Urinary bladder (tissue), 4 donors: ENCODE measurements around the gene TRPM4. TPM values are rescaled to one million over a fixed set of nuclear protein-coding genes. Genes with fewer than 3 reads are reported as not detected.
"Not testable (repeated sequence)": the region's sequence is repeated elsewhere in the genome, so short reads cannot be mapped to it uniquely, and the experiment has no call there.

Experiments used
- DNase-seq: peaks from one replicate; pipeline ENCODE4 v3.0.0-alpha.2; 2015; ENCODE audit errors: extremely low spot score
- H3K27ac ChIP-seq: one replicate; pipeline ENCODE4 v1.5.1; 2013; ENCODE audit warnings: low read depth, mild to moderate bottlenecking, moderate library complexity
- H3K36me3 ChIP-seq: one replicate; pipeline ENCODE4 v1.6.1; 2013; ENCODE audit warnings: mild to moderate bottlenecking, moderate library complexity; ENCODE audit not compliant: insufficient read depth
- H3K4me1 ChIP-seq: one replicate; pipeline ENCODE4 v1.6.1; 2013; ENCODE audit warnings: mild to moderate bottlenecking, moderate library complexity; ENCODE audit not compliant: insufficient read depth
- H3K4me3 ChIP-seq: one replicate; pipeline ENCODE4 v1.5.1; 2013; ENCODE audit warnings: low read depth, low read length
- WGBS: extraction: QIAGEN DNeasy Blood & Tissue Kit; methylation state at CpG from one replicate; pipeline ENCODE4 v1.1.7; 2013; 5-methylcytosine and 5-hydroxymethylcytosine counted together
- polyA plus RNA-seq: library from polyadenylated mRNA; stranded (reverse); fragments of 200-250 nt; gene quantifications from one replicate; pipeline ENCODE4 v1.2.3, GENCODE V29; 2013
- total RNA-seq: library from RNA; depleted of rRNA; stranded (reverse); fragments of >200 nt; gene quantifications from one replicate; pipeline ENCODE4 v1.2.3, GENCODE V29; 2014
- donor health status: healthy with polysubstance abuse.
- donor health status: healthy.

TRPM4 gene
- total and polyA plus RNA-seq, 2 donors: 18.0 to 18.8 TPM

- not testable (repeated sequence) for H3K4me3 ChIP-seq, DNase-seq, H3K4me1 ChIP-seq, H3K36me3 ChIP-seq, H3K27ac ChIP-seq
- WGBS: 88% methylated on average over 11 of the region's 11 CpGs
Observed at GRCh38 chr19:49224441-49224840, 66.8 kb downstream of the TRPM4 start.

GRCh38 chr19:49224879-49225278, 67.3 kb downstream of the TRPM4 start:
- Histone ChIP-seq H3K36me3 (no peaks in the 10 kb centered on the region), H3K4me1 (no peaks in the 10 kb centered on the region), H3K4me3 (no peak overlapping the region), H3K27ac (no peak overlapping the region)
- 36% methylated on average over 8 of the region's 8 CpGs for WGBS
- DNase-seq: no peak

GRCh38 chr19:49229416-49229815, 71.8 kb downstream of the TRPM4 start:
- Histone ChIP-seq H3K36me3 (no peaks in the 10 kb centered on the region), H3K4me1 (no peaks in the 10 kb centered on the region), H3K27ac (no peak overlapping the region), H3K4me3 (no peak overlapping the region)
- DNase-seq: no peak
- 87% methylated on average over 3 of the region's 3 CpGs for WGBS

GRCh38 chr19:49231389-49231788, 73.8 kb downstream of the TRPM4 start:
- 85% methylated on average over 7 of the region's 7 CpGs for whole genome bisulfite sequencing
- DNase-seq: no peak
- H3K4me1 ChIP-seq: no peaks in the 10 kb centered on the region
- no peak overlapping the region for H3K27ac ChIP-seq
- H3K4me3 ChIP-seq: no peak overlapping the region
- H3K36me3 ChIP-seq: no peaks in the 10 kb centered on the region

GRCh38 chr19:49231804-49232203, 74.2 kb downstream of the TRPM4 start:
- Histone ChIP-seq H3K4me3 (no peak overlapping the region), H3K4me1 (no peaks in the 10 kb centered on the region), H3K27ac (no peak overlapping the region), H3K36me3 (no peaks in the 10 kb centered on the region)
- 81% methylated on average over 9 of the region's 9 CpGs for WGBS
- no peak for DNase-seq

GRCh38 chr19:49233163-49233562, 75.6 kb downstream of the TRPM4 start:
- 82% methylated on average over 1 of the region's 1 CpG for WGBS
- no peak for DNase-seq
- H3K4me1 ChIP-seq: no peaks in the 10 kb centered on the region
- no peaks in the 10 kb centered on the region for H3K36me3 ChIP-seq
- no peak overlapping the region for H3K4me3 ChIP-seq
- no peak overlapping the region for H3K27ac ChIP-seq

GRCh38 chr19:49241769-49242168, 84.2 kb downstream of the TRPM4 start:
- Histone ChIP-seq H3K36me3 (no peaks in the 10 kb centered on the region), H3K4me3 (no peak overlapping the region), H3K4me1 (no peaks in the 10 kb centered on the region), H3K27ac (no peak overlapping the region)
- WGBS: 86% methylated on average over 7 of the region's 7 CpGs
- DNase-seq: no peak

- no peaks in the 10 kb centered on the region for H3K36me3 ChIP-seq
- no peak overlapping the region for H3K27ac ChIP-seq
- DNase-seq: no peak
- no peaks in the 10 kb centered on the region for H3K4me1 ChIP-seq
- 46% methylated on average over 6 of the region's 6 CpGs for WGBS
- no peak overlapping the region for H3K4me3 ChIP-seq
Observed at GRCh38 chr19:49243129-49243528, 85.5 kb downstream of the TRPM4 start.

- no peak overlapping the region for H3K27ac ChIP-seq
- no peak for DNase-seq
- WGBS: 82% methylated on average over 11 of the region's 11 CpGs
- no peaks in the 10 kb centered on the region for H3K4me1 ChIP-seq
- no peaks in the 10 kb centered on the region for H3K36me3 ChIP-seq
- no peak overlapping the region for H3K4me3 ChIP-seq
Observed at GRCh38 chr19:49243726-49244125, 86.1 kb downstream of the TRPM4 start.

- WGBS: 94% methylated on average over 9 of the region's 9 CpGs
- no peak for DNase-seq
Observed at GRCh38 chr19:49244256-49244655, 86.7 kb downstream of the TRPM4 start.

GRCh38 chr19:49247676-49248075, 90.1 kb downstream of the TRPM4 start:
- no peak for DNase-seq
- Histone ChIP-seq H3K4me1 (no peaks in the 10 kb centered on the region), H3K4me3 (no peak overlapping the region), H3K27ac (no peak overlapping the region), H3K36me3 (no peaks in the 10 kb centered on the region)
- 66% methylated on average over 2 of the region's 2 CpGs for WGBS

More at GRCh38 chr19:49244256-49244655, 86.7 kb downstream of the TRPM4 start:
- H3K27ac ChIP-seq: no peak overlapping the region
- no peaks in the 10 kb centered on the region for H3K36me3 ChIP-seq
- H3K4me3 ChIP-seq: no peak overlapping the region
- H3K4me1 ChIP-seq: no peaks in the 10 kb centered on the region

- WGBS: 84% methylated on average over 2 of the region's 2 CpGs
- H3K4me3 ChIP-seq: no peak overlapping the region
- no peaks in the 10 kb centered on the region for H3K36me3 ChIP-seq
- H3K4me1 ChIP-seq: no peaks in the 10 kb centered on the region
- DNase-seq: no peak
- H3K27ac ChIP-seq: no peak overlapping the region
Observed at GRCh38 chr19:49249933-49250332, 92.3 kb downstream of the TRPM4 start.

- Histone ChIP-seq H3K4me3 (no peak overlapping the region), H3K4me1 (no peaks in the 10 kb centered on the region), H3K27ac (no peak overlapping the region), H3K36me3 (no peaks in the 10 kb centered on the region)
- no peak for DNase-seq
- 77% methylated on average over 10 of the region's 10 CpGs for WGBS
Observed at GRCh38 chr19:49255674-49256073, 98.1 kb downstream of the TRPM4 start.

GRCh38 chr19:49256691-49257090, 99.1 kb downstream of the TRPM4 start:
- no peaks in the 10 kb centered on the region for H3K4me1 ChIP-seq
- H3K27ac ChIP-seq: no peak overlapping the region
- no peaks in the 10 kb centered on the region for H3K36me3 ChIP-seq
- no peak for DNase-seq
- H3K4me3 ChIP-seq: no peak overlapping the region
- WGBS: 75% methylated on average over 3 of the region's 3 CpGs
